ENCODE data around the gene ATP13A5.

GRCh38 chr3:193301433-193301832, 77.1 kb downstream of the ATP13A5 start:
- TF ChIP-seq CTCF (conservative IDR thresholded peaks at IDR 0.05; ENCODE audit: low read depth, low read length) (no peak), EZH2 (IDR thresholded peaks at IDR 0.05; ENCODE audit: borderline replicate concordance, low read depth, low read length, poor library complexity, severe bottlenecking) (no peak)
